Germinal center (tissue), 1 donor: ENCODE measurements around the gene UNC5A.

Source experiments
- DNase-seq: peaks from one replicate; pipeline ENCODE4 v3.0.0; 2012; ENCODE audit warnings: mixed read lengths, low spot score

UNC5A gene

DNA sequence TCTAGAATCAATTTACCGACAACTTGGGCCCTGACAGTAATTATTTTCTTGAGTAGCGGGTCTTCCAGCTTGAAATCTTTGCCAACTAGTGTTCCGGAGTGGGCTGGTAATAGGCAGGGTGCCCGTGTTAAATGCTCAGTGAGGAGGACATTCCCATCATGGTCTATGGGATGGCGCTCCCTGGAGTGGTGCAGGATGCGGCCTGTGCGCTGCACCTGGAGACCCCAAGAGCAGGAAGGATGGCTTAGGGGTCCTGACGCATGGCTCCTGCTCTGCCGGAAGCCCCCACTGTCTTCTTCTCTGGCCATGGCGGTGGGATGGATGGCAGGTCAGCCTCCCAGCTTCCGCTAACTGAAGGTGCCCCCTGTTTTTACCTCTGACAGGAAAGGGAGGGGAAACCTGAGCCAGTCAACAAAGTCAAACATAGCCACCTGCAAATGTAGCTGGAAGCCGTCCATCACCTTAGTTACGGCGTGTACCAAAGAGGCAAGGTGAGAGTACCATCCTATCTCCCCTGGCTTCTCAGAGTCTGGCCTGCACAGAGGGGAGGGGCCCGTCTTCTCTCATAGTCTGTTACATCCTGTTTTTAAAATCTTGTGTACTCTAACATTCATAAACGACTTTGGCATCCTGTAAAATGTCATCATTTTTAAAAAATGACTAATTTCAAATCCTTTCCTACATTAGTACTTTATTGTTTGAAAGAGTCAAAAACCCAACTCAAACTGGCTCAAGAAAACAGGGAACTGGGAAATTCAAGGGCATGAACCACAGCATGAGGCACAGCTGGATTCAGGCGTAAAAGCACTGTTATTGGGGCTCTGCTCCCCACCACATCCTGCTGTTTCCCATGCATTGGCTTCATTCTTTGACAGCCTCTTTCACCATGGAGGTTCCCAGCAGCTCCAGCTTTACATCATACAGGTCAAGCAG lies 28.5 kb upstream of the UNC5A start:
- no peak for DNase-seq

DNA sequence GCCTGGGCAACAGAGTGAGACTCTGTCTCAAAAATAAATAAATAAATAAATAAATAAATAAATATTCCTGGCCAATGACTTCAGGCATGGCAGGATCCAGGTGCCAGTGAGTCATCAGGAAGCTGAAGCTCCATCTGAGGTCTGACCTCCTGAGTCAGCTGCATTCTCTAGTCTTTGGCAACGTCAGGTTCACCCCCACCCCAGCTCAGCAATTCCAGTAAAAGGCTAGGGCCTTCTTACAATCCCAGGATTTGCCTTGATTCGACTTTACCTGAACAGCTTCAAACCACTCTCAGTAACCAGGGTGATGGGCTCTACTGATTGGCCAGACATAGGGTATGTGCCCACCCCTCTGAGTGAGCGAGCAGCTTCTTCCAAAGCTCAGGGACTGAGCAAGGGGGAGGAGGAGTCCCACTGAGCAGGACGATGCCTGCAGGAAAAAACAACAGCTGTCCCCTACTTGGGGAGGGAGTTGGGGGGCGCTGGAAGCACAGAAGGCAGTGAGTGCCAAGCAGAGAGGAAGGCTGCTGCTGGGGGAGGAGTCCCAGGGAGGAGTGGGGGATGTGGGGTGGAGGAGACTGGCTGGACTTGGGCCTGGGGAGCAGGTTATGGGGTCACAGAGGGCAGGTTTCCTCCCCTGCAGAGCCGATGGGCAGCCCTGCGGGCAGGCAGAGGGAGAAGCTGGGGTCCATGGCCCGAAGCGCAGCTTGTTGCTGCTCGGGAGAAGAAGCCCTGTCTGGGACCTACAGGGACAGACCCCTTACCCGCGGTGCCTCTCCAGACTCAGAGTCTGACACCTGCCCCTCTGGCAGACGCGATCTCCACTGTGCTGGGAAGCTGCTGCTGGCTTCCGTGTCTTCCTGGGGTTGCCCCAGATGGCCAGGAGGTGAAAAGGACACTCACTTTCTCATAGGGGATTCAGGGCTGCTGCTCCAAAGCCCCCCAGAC lies 25.9 kb upstream of the UNC5A start:
- DNase-seq = no peak

DNA sequence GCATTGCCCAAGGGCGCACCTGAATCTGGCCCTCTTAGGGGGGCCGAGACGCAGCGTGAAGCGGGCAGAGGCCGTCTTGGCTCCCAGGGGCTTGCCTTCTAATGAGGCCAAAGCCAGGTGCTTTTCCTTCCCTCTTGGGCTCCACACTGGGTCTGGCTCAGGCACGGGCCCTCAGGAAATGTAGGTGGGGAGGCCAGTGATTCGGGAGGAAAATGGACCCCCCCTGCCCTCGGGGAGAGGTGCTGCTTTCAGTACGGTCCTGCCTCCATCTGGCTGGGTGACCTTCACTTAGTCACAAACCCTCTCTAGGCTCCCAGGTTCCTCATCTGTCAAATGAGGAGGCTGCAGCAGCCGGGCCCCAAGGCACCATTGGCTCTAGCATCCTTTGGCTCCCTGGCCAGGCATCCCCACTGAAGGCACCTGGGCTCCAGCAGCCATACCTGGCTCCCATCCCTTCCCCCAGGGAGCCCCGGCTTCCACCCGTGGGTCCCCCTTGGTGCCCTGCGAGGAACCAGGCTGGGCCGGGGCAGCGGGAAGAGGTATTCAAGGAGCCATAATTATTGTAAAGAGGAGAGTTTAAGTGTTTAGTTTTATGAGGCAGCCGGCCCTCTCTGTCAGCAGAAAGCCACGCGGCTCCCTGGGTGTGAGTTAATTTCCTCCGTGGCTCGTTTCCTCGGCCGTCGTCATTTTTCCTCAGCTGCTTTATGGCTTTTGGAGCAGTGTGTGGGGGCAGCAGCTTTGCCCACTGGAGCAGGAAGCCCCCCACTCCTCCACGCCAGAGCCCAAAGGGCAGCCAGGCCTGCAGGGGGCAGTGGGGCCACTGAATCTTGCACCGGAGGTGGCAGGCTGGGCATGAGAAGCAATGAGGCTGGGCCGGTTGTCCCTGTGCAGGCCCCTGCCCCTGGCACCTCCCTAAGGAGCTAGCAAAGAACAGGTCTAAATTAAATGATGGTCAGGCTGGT lies 24.9 kb upstream of the UNC5A start:
- DNase-seq = no peak

DNA sequence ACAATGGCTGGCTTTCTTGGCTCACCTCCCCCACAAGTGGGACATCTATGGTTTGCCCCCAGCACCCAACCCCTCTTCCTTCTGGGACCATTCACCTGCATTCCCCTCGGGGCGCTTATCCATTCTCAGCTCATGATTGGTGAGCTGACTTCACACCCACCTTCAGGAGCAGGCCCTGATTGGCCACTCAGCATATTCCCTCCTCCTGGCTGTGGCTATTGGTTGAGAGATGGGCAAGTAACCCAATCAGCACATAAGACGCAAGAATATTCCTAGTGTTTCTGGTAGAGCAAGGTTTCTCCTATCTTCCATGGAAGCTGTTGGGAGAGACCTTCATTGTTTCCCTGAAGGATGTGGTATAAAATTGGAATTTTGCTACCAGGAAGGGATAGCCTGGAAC lies 22.7 kb upstream of the UNC5A start:
- DNase-seq = no peak

DNA sequence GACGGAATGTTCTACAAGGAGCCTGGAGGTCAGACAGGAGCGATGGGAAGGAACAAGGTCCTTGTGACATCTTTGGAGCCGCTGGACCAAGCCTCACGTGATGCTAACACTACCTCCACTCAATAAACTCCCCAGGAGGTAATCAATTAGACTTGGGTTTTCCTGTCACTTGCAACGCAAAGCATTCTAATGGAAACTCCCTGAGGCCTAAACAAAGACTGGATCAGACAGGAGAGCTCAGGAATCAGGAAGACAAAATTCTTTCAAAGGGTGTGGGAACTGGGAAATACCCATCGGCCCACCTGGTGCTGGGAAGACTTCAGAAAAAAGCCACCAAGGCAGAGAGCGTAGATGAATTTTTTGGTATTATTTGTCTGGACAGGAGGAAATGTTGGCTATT lies 22.3 kb upstream of the UNC5A start:
- no peak for DNase-seq

DNA sequence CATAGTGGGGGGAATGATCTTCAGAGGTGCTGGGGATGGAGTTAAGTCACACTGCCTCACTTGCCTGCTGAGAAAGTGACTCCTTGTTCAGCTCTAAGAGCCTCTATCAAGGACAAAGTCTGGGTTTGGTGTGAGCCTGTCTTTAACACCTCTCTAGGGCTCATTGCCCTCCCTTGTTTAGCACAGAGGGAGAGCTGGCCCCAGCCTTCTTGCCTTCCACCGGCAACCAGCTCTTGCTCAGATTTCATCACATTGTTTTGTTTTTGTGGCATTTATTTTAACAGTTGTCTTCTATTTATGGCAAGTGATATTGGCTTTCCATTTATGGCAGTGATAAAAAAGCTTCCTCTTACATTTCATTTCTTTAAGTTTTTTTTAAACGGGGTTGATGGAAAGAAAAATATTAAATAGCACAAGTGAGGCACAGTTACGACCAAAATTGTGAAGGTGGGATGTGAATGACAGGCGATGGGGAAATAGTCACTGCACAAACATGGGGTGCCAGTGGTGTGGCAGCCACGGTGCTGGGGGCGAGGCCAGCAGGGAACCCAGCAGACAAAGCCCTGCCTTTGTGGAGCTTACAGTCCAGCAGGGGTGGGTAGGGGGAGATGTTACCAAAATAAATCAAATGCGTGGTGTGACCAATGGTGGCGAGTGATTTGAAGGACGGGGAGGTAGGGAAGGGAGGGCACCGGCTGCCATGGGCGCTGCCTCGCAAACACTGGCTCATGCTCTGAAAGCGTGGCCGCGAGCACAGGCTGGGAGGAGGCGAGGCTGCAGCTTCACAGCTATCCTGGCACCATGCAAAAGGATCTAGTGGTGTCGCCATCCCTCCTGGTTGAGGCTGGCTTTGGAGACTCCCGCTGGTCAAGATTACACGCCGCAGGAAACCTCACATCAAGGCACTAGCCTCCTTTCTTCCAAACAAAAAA lies 21.2 kb upstream of the UNC5A start:
- DNase-seq = no peak

DNA sequence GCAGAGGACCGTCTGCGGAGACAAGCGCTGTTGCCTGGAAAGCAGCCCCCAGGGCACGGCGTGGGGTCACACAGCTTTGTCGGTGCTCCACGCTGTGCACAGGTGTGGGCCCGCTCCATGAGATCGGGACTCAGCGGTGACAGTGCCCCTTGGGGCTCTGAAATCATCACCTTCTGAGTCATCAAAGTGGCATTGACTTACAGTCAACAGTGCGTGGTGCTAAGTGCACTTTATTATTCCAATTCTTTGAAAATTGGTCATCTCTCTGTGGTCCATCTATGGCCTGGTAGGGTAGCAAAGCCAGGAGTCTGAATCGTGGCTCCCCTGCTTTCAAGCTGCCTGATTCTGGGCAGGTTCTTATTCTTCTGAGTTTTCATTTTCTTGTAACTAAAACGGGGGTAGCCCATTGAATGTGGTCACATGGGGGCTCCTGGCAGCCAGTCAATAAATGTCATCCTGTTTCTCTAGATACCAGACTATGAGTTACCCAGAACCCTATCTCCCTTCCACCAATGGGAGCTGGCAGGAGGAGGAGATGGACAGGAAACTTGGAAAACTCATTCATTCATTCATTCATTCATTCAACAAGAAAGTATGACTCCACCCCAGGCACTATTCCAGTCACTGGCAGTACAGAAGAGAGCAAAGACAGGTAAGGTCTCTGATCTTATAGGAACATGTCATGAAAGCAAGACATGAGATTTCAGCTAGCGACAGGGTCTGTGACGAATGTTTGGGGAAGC lies 20.3 kb upstream of the UNC5A start:
- DNase-seq = no peak

DNA sequence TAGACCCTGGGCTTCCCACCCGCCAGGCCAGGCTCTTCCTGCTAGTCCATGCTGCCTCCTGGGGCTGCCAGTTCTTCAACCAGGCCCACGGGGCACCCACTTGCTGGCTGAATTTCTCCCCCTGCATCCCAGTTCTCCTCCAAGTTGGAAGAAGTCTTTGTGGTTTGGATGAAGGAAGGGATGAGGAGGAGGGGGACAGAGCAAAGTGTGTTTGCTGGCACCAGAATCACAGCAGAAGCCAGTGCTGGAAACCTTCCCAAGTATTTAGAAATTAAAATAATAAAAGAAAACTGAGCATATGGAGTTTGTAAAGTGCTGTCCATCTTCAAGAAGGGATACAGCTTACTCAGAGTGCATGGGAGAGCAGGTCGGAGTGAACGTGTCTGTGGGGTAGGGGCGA lies 19.4 kb upstream of the UNC5A start:
- no peak for DNase-seq

DNA sequence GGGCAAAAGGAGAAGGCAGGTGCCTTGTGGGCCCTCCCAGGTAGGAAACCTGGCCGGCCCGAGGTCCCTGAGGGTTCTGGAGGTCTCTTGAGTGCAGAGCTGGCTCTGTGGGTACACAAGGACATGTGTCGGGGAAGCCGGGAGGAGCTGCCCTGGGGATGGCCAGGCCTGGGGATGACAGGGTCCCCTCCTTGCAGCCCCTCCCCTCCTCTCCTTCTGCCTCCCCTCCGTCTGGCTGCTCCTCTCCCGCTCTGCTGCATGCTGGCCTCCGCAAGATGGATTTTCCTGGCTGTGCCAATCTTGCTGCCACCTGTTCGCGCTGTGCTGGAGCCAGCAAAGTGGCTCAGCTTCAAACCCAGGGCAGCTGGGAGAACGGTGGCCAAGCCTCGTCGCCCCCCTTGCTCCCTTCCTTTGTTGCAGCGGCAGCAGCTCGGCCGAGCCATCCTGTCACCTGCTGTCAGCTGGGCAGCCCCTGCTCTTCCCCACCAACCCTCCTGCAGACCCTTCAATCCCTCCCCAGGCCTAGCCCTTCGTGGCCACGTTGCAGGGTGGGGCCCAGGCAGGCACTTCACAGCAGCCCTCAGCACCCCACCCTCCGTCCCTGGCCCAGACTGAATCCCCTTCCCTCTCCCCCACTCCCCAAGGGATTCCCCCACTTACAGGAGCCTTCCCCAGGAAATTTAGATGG lies 17.6 kb upstream of the UNC5A start:
- no peak for DNase-seq

DNA sequence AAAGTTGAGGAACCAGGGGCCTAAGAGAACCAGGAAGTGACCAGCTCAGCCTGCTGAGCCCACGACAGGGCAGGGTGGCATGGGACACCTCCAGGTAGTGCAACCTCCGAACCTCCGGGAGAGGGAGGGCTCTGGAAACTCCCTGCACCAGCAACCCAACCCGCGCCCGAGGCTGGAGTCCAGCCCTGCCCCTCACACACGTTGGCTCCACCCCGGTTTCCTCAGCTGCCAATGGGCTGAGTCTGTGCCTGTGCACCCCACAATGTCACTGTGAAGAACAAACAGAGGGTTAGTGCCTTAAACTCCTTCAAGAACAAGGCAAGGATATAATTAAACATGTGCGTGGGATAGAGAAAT lies 17.0 kb upstream of the UNC5A start:
- DNase-seq = no peak

DNA sequence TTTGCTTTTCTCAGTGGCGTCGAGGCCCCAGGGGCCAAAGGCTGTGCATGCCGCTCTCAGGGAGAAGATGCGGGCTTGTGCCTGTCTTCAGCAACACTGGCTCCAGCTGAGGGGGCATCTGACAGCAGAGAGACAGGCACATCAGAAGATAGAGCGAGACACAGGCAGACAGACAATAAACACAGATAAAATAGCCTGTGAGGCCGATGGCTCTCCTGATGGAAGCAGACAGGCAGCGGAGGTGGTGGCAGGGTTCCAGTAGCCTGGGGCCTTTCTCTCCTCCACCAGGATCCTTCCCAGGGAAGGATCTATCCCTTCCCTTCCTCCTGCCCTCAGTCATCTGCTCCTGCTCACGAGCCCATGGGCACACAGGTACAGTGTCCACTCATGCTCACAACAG lies 16.6 kb upstream of the UNC5A start:
- DNase-seq = no peak

DNA sequence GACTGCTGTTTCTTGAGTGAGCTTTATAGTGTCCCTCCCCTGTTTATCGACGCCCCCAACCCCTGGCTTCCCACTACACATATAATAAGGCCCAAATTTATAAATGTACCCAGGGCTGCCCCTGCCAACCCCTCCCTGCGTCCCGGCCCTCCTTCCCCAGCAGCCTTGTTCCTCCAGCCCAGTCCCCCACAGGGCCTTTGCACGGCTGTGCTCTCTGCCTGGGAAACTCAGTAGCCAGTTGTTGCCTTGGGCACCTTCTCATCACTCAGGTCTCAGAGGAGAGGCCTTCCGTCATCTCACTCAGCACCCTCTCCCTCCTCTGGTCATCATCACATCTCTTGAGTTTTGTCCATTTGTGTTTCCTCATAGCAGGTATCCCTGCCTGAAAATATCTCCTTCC lies 15.8 kb upstream of the UNC5A start:
- DNase-seq = no peak

DNA sequence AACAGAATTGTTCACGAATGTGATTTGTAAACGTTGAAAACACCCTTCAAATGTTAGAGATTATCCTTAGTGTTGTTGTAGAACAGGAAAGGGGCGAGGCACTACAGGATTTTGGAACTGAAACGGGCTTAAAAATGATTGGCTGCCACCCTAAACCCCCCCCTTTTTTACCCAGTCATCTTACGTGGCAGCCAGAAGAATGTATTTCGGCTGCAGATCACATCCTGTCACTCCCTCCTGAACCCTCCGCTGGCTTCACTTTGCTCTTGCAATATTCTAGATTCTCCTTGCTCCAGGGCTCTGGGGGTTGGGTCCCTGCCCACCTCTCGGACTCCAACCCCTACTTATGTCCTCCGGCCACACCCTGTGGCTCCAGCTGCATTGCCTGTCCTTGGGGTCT lies 13.9 kb upstream of the UNC5A start:
- DNase-seq = no peak

DNA sequence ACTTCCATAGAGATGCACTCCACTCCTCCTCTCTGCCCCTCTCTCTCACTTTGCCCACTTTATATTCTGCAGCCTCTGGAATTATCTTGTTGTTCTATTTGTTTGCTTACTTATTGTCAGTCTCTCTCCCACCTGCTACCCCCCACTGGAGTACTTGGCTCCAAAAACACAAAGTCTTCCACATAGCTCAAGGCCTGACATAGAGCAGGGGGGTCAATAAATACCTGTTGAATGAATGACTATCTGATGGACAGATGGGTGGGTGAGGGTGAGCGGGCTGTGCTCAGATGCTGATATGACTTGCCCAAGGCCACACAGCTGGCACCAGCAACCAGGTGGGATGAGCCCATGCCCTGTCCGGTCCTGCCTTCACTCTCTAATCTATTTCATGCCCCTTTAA lies 13.4 kb upstream of the UNC5A start:
- no peak for DNase-seq

DNA sequence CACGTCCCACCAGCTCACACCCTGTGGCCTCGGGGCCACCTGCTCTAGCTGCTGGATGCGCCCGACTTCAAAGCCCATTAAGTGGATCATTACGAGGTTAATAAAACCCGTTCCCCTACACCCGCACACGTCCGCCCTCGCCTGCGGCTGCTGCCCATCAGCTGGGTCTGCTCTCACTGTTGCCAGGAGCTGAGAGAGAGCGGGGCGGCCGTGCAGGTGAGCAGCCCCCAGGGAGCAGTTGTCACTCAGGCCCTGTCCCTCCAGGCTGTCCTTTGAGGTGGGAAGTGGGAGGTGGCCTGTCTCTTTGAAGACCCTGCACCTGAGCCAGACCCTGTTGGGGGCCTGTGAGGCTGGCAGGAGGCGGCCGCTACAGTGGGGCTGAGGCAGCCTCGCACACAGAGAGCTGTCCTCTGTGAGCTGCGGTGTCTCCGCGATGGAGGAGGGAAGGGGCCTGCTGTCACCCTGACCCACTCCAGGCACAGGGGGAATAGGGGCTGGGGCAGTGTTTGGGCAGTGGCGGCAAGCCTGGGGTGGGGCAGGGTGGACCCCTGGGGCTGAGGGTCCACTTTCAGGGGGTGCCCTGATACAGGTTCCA lies 12.8 kb upstream of the UNC5A start:
- DNase-seq = no peak

DNA sequence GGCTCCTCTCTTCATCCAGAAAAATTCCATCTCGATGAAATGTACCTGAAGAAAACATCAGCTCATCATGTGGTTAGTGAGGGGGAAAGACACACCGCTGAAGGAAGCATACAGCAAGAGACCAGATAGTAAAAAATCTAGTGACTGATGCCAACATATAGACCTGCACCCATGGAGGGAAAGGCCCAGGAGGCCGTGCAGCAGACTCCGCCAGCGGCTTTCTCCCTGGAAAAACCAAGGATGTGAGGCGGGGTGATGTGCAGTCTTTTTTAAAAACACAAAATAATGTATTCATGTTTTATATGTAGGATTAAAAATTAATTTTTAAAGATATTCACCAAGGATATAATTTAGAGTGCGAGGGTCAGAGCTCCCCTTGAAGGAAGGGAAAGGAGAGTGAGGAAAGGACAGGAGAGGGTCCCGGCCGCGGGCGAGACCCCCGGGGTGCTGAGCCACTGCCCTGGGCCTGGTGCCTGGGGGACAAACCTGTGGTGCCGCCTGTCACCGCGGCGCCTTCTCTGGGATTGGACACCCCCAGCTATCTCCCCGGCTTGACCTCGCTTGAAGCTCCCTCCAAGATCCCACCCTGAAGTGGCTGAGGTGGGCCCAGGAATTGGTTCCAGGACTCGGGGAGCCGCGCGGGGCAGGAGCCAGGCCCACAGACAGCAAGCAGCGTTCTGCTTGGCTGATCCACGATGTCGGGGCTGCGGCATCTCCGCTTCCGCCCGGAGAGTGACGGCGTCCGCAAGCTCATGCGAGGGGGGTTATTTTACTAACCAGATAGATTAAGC lies 12.1 kb upstream of the UNC5A start:
- DNase-seq = no peak

DNA sequence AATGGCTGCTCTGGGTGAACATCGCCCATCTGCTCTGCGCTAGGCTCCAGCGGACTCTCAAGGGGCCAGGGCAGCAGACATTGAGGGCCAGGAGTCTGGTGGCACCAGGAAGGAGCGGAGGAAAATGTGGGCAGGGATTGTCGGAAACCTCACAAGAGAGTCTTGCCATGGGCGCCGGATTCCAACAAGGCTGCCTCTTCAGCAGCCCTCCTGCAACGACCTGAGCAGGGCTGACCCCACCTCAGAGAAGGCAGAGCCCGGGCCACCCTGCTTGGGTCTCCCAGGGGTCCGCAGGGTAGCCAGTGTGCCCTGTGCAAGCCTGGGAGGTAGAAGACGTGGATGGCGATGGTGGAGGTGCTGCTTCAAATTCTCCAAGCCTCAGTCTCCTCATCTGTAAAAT lies 11.4 kb upstream of the UNC5A start:
- DNase-seq = no peak

DNA sequence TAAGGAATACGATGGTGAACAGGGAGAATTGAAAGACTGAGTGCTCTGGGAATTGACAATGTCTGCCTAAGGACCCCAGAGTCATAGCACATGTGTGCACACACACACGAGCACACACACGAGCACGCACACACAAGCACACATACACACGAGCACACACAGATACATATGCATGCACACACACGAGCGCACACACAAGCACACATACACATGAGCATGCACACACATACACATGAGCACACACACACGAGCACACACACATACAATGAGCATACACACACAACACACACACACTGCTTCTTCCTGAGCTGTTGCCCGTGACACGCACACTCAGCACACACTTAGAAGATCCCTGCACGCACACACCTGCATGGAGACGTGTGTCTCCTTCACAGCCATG lies 10.9 kb upstream of the UNC5A start:
- no peak for DNase-seq
